Occipital lobe (tissue), 2 donors: ENCODE results near the gene NCAPD2. TPM values are rescaled to one million over a fixed set of nuclear protein-coding genes. Genes with fewer than 3 reads are reported as not detected.

ENCODE experiments used
- DNase-seq: peaks from one replicate; lab custom pipeline; 2025; lab: John Stamatoyannopoulos, UW
- total RNA-seq: library from RNA; depleted of rRNA; stranded (reverse); fragments of >200 nt; gene quantifications from one replicate; pipeline ENCODE4 v1.2.3, GENCODE V29; 2014

NCAPD2 gene
- 9.0 TPM for total RNA-seq

GRCh38 chr12:6493497-6494257 lies at the start of gene NCAPD2:
NCAPD2 (plus strand) TSS chr12:6494102; CDS start chr12:6495099, 997 bp downstream.
- DNase-seq = peak; percentile 96

GRCh38 chr12:6444704-6445688 lies 48.9 kb upstream of the NCAPD2 start, which contains the start of gene CD27:
CD27 (plus strand) TSS chr12:6444955; CDS start chr12:6445096, 141 bp downstream.
- DNase-seq = no peak

GRCh38 chr12:6450091-6450868 lies 43.6 kb upstream of the NCAPD2 start:
- no peak for DNase-seq

- no peak for DNase-seq
These were observed 43.0 kb upstream of the NCAPD2 start for GRCh38 chr12:6450869-6451347.

- peak; percentile 93 for DNase-seq
These were observed 42.3 kb upstream of the NCAPD2 start, which contains the start of gene TAPBPL for GRCh38 chr12:6451348-6452244. TAPBPL (plus strand) TSS chr12:6452042; CDS start chr12:6452249, 207 bp downstream.

DNA sequence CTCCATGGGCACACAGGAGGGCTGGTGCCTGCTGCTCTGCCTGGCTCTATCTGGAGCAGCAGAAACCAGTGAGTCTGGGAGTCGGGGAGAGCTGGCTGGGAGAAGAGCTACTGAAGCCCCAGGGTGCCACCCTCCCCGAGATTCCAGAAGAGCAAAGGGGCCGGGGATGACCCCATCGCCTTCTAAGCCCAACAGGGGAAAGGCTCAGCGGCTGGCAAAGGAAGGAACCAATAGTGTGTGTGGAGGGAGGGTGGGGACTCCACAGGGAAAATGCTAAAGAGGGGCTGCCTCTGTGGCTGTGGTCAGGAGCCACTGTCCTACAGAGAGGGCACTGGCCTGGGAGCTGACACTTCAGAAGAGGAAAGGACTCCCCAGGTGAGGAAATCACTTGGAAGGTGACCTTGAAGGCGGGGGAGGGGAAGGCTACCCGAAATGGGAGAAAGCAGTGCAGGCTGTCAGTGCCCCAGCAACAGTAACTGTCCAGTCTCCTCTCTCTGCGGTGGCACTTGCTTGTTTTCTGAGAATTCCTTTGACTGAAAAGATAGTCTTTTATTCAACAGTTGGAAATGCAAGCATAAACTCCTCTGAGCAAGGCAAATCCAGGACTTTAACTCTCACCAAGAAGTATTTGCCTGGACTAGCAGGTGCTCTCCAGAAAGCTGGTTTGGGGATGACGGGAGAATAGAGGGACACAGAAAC lies 41.5 kb upstream of the NCAPD2 start:
- DNase-seq = no peak

- no peak for DNase-seq
These were observed 40.8 kb upstream of the NCAPD2 start for GRCh38 chr12:6452944-6453630.

DNA sequence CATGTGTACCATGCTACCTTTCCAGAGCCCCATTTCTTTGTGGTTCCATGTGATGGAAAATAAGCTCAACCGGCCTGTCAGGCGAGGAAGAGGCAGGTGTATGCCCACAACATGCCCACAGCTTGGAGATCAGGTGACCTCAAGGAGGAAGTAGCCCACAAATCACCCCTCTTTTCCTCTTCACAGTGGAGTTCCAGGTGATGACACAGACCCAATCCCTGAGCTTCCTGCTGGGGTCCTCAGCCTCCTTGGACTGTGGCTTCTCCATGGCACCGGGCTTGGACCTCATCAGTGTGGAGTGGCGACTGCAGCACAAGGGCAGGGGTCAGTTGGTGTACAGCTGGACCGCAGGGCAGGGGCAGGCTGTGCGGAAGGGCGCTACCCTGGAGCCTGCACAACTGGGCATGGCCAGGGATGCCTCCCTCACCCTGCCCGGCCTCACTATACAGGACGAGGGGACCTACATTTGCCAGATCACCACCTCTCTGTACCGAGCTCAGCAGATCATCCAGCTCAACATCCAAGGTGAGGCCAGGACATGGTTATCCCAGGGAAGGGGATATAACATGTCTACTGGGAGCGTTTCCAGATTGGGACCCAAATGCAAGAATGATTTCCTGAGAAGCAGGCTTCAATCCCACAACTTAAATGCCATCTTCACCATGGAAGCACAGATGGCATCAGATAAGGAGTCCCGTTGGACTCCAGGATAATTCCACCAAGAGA lies 36.5 kb upstream of the NCAPD2 start:
- no peak for DNase-seq

- no peak for DNase-seq
These were observed 35.5 kb upstream of the NCAPD2 start for GRCh38 chr12:6458281-6459003.

- no peak for DNase-seq
These were observed 34.9 kb upstream of the NCAPD2 start for GRCh38 chr12:6459004-6459337.

- DNase-seq = no peak
These were observed 33.0 kb upstream of the NCAPD2 start for GRCh38 chr12:6460751-6461371.

- DNase-seq = no peak
These were observed 32.3 kb upstream of the NCAPD2 start for GRCh38 chr12:6461401-6462233.

DNA sequence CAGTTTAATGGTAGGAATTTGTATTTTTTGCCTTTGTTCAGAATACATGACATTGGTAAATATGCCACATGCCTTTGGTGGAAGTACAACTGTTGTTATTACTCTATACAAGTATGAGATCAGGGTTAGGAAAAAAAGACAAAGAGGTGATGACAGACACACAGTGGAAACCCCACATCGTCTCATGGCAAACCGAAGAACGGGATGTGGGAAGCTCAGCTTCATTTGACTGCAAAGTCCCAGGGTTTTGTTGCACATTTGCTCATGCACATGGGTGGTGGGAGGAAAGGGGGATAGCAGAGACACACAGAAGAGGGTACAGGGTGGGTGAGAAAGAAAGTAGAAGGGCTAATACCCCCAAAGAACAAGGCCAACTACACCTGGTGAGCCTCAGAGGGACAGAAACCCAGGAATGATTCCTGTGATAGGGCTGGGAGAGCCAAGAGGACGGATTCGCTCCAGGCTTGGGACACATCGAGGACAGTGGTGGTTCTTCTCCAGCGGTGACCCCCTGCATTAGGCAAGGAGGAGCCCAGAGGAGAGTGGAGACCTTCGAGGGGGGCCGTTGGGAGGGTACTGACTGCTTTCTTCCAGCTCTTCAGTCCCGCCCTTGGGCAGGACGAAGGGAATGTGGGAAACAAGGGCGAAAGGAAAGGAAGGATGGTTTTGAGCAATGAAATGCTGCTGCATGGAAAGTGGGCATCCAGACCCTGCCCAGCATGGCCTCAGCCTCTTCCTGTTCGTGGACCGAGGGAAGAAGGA lies 31.5 kb upstream of the NCAPD2 start:
- DNase-seq = no peak

GRCh38 chr12:6463216-6463615 lies 30.7 kb upstream of the NCAPD2 start:
- no peak for DNase-seq

DNA sequence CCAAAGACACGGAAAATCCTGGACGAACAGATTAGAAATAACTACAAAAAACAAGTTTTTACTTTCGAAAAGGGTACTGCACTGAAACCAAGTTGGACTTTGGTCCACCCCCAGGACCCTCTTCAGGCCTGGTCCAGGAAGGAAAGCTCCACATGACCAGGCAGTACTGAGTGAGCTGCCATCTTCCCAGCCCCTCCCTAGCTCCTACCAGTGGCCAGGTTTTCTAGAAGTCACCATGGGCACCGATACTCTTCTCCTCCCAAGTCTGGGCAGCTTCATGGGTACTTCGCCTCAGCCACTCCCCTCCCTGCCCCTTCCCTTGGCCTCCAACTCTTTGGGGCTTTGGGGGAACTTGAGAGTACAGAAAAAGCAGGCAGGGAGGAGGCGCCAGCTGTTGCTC lies 30.0 kb upstream of the NCAPD2 start:
- DNase-seq = no peak

DNA sequence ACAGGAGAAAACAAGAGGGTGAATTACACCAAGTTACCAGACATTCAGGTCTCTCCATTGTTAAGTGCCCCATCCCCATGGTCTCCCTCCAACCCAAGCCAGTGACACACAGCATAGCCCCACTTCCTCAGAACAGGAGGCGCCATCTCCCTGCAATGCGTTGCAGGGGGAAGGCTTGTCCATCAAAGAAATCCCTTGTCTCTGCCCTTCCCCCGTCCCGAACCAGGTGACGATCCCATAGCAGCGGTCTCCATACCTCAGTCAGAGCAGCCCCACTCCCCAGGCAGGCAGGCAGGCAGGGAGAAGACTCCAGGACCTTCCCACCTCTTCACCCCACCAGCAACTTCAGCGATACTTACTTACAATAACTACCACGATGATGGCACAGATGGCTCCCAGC lies 29.4 kb upstream of the NCAPD2 start:
- DNase-seq = no peak
